Middle frontal gyrus (tissue), 1 donor: ENCODE measurements around the gene EXOG.

ENCODE experiments used
- DNase-seq: peaks from one replicate; pipeline ENCODE4 v3.0.0-alpha.2; 2015; ENCODE audit warnings: low spot score; ENCODE audit errors: extremely low spot score

Gene EXOG

GRCh38 chr3:38509732-38510131 lies 13.6 kb downstream of the EXOG start:
- DNase-seq: no peak

GRCh38 chr3:38510631-38511030 lies 14.5 kb downstream of the EXOG start:
- no peak for DNase-seq

- no peak for DNase-seq
These were observed 15.4 kb downstream of the EXOG start for GRCh38 chr3:38511546-38511945.

GRCh38 chr3:38515367-38515766 lies 19.2 kb downstream of the EXOG start:
- no peak for DNase-seq

GRCh38 chr3:38516669-38517068 lies 20.5 kb downstream of the EXOG start:
- no peak for DNase-seq

GRCh38 chr3:38519000-38519399 lies 22.9 kb downstream of the EXOG start:
- DNase-seq: no peak

GRCh38 chr3:38519651-38520050 lies 23.5 kb downstream of the EXOG start:
- DNase-seq: no peak

- peak; percentile 22 for DNase-seq
These were observed 25.3 kb downstream of the EXOG start for GRCh38 chr3:38521391-38521987.

GRCh38 chr3:38522002-38522401 lies 25.9 kb downstream of the EXOG start:
- DNase-seq: no peak

GRCh38 chr3:38524141-38524739 lies 28.1 kb downstream of the EXOG start:
- DNase-seq: no peak

- no peak for DNase-seq
These were observed 30.7 kb downstream of the EXOG start for GRCh38 chr3:38526792-38527191.

- no peak for DNase-seq
These were observed 32.3 kb downstream of the EXOG start for GRCh38 chr3:38528457-38528856.

GRCh38 chr3:38532529-38532928 lies 36.4 kb downstream of the EXOG start:
- no peak for DNase-seq

- no peak for DNase-seq
These were observed 37.3 kb downstream of the EXOG start for GRCh38 chr3:38533285-38533976.

- no peak for DNase-seq
These were observed 38.0 kb downstream of the EXOG start for GRCh38 chr3:38534180-38534579.

GRCh38 chr3:38534604-38535003 lies 38.5 kb downstream of the EXOG start:
- DNase-seq: no peak

GRCh38 chr3:38536671-38537070 lies 40.5 kb downstream of the EXOG start:
- no peak for DNase-seq

GRCh38 chr3:38538773-38539353 lies 42.7 kb downstream of the EXOG start:
- DNase-seq: no peak

- no peak for DNase-seq
These were observed 45.7 kb downstream of the EXOG start for GRCh38 chr3:38541806-38542205.

- DNase-seq: no peak
These were observed 46.5 kb downstream of the EXOG start for GRCh38 chr3:38542401-38543298.

- DNase-seq: no peak
These were observed 47.4 kb downstream of the EXOG start for GRCh38 chr3:38543586-38543985.
